Upper lobe of left lung (tissue), 6 donors: ENCODE measurements around the gene TAC3. TPM values are rescaled to one million over a fixed set of nuclear protein-coding genes. Genes with fewer than 3 reads are reported as not detected.

ENCODE experiments used
- ATAC-seq, 2 donors: fragments of 200-7000 bp; cut with Tn5 transposase; one replicate each; pipeline ENCODE4 v1.9.1; 2022; ENCODE audit warnings: mild to moderate bottlenecking in 2 of 2, moderate library complexity in 2 of 2; ENCODE audit not compliant: low FRiP score in 2 of 2
- DNase-seq, 2 donors: peaks; one replicate each; pipeline ENCODE4 v3.0.0-alpha.2; 2019 to 2020
- H3K27ac ChIP-seq, 4 donors: fragments of 200-600 bp; sonication (generic); one replicate each; pipeline ENCODE4 v1.5.1; 2016 to 2019
- H3K27me3 ChIP-seq, 4 donors: fragments of 200-600 bp; sonication (generic); one replicate each; pipeline ENCODE4 v1.5.1; 2017 to 2019
- H3K36me3 ChIP-seq, 4 donors: fragments of 200-600 bp; sonication (generic); one replicate each; pipeline ENCODE4 v1.5.1; 2016 to 2019
- H3K4me1 ChIP-seq, 4 donors: fragments of 200-600 bp; sonication (generic); one replicate each; pipeline ENCODE4 v1.5.1; 2018 to 2019
- H3K4me3 ChIP-seq, 4 donors: fragments of 200-600 bp; sonication (generic); one replicate each; pipeline ENCODE4 v1.5.1; 2017 to 2019; ENCODE audit warnings: mild to moderate bottlenecking in 2 of 4, moderate library complexity in 1 of 4
- H3K9me3 ChIP-seq, 4 donors: fragments of 200-600 bp; sonication (generic); one replicate each; pipeline ENCODE4 v1.5.1; 2018 to 2019
- EP300 ChIP-seq, 4 donors: sonication (generic); formaldehyde crosslinking; IDR thresholded peaks; one replicate each; pipeline ENCODE4 v1.5.1; 2017; ENCODE audit warnings: antibody characterized with exemption in 4 of 4, control low read depth in 2 of 4
- POLR2A ChIP-seq, 4 donors: fragments of 450-650 bp; IDR thresholded peaks; one replicate each; pipeline ENCODE4 v1.5.1; 2016 to 2017; ENCODE audit warnings: antibody characterized with exemption in 4 of 4, mild to moderate bottlenecking in 2 of 4
- POLR2AphosphoS5 ChIP-seq, 2 donors: sonication (generic); formaldehyde crosslinking; IDR thresholded peaks; one replicate each; pipeline ENCODE4 v1.5.1; 2017; ENCODE audit warnings: antibody characterized with exemption in 2 of 2
- WGBS, 2 donors: methylation state at CpG; one replicate each; pipeline ENCODE4 v1.1.5; 2017 to 2018; 5-methylcytosine and 5-hydroxymethylcytosine counted together
- total RNA-seq, 6 donors: library from RNA; depleted of rRNA in 4 of 6; stranded (reverse); fragments of >200 nt in 4 of 6; gene quantifications; one replicate each; pipeline versions ENCODE4 v1.1.0 to v1.2.1, GENCODE V29; 2016 to 2021
- TF ChIP-seq, protein P1 (sequence below), 6 experiments: fragments of 450-650 bp in 4 of 6; fragments of 200-600 bp in 2 of 6; sonication (generic) in 2 of 6; IDR thresholded peaks; one replicate each; pipeline ENCODE4 v1.5.1; 2016 to 2019; ENCODE audit warnings: antibody characterized with exemption in 6 of 6
- donor health status: DM: no; HTN: no; CAD: no; lungs with moderate emphysema.
- donor health status: DM: no; HTN: yes; CAD: no; lungs with severe emphysema.

TAC3 gene
- not detected for total RNA-seq

DNA sequence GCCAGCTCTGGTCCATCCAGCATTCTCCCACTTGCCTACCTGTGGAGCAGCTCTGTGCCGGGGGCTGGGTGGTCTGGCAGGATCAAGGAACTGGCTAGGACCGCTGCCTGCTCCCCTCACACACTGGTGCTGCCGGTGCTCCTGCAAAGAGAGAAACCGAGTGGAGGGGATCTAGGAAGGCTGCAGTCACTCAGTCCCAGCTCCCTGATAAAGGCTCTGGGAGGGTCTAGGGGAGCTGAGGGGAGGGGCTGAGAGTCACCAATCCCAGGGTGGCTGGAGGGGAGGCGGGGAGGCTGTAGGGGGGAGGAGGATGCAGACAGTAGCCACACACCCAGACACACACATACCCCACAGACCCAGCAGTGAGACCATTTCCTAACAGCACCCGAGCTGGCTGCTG is at the start of gene TAC3:
TAC3 (minus strand) TSS at position 182 of the 400 bp plus-strand sequence. CDS start 732 bp downstream, outside the sequence.
- no peak within 1 kb of the TSS for H3K27ac ChIP-seq
- H3K4me3 ChIP-seq = no peak within 1 kb of the TSS
- no peak for DNase-seq
- H3K9me3 ChIP-seq = no peaks in the 10 kb centered on the region
- no peak for ATAC-seq
- H3K27me3 ChIP-seq = no peaks in the 10 kb centered on the region
- H3K36me3 ChIP-seq = no peaks in the 10 kb centered on the region
- H3K4me1 ChIP-seq = no peaks in the 10 kb centered on the region
- WGBS, 2 donors = 51 to 62% methylated on average over 3 to 6 of the region's 6 CpGs
- TF ChIP-seq POLR2A (IDR thresholded peaks at IDR 0.05) (no peak), POLR2AphosphoS5 (IDR thresholded peaks at IDR 0.05) (no peak)
- TF ChIP-seq, protein P1, sequence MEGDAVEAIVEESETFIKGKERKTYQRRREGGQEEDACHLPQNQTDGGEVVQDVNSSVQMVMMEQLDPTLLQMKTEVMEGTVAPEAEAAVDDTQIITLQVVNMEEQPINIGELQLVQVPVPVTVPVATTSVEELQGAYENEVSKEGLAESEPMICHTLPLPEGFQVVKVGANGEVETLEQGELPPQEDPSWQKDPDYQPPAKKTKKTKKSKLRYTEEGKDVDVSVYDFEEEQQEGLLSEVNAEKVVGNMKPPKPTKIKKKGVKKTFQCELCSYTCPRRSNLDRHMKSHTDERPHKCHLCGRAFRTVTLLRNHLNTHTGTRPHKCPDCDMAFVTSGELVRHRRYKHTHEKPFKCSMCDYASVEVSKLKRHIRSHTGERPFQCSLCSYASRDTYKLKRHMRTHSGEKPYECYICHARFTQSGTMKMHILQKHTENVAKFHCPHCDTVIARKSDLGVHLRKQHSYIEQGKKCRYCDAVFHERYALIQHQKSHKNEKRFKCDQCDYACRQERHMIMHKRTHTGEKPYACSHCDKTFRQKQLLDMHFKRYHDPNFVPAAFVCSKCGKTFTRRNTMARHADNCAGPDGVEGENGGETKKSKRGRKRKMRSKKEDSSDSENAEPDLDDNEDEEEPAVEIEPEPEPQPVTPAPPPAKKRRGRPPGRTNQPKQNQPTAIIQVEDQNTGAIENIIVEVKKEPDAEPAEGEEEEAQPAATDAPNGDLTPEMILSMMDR (IDR thresholded peaks at IDR 0.05) = no peak

DNA sequence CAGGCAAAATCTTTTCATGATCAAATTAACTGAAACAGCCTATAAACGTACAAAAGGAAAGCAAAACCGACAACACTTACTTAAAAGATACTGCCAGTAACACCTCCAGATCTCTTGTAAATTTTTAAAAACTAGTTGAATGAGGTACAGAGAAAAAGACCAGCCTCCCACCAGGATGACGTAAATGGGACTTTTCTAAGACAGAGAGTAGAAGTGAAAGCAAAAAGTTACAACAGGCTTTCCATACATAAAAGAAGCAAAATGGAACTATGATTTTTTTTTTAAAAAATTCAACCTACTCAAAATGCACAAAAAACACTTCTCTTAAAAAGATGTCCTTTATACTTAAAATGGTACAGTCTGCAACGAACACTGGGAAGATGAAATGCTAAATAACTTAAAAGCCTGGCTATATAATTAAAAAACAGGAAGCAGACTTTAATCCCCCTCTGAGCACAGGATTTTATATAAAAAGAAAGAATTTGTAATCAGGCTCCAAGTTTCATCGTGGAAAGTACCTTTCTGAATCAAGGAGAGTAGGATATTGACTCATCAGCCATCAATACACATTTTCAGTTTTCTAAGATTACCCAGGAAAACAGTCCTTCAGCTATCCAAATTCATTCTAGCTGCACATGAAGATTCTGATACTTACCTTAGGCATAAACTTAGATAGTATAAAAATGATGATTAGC is 47.8 kb upstream of the TAC3 start:
- WGBS, 2 donors = 64 to 65% methylated on average over 5 of the region's 5 CpGs
- peak overlapping the region in 1 of 4 donors; percentile 30 for H3K27ac ChIP-seq

DNA sequence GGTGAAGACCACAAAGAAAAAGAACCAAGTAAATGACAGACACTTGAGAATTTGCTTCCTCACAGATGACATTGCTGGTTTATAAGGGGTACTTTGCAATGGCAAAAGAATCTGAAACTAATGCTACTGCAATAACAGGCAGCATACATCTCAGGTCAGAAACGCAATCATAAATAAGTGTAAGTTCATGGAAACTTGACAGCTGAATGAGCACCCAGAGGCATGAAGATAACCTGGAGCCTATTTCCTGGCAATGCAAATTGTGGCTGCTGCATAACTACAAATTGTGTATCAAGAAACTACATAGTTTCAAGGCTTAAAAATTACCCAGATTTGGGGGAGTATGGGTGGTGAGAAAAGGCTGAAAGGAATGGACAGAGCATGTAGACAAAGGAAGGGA is 42.1 kb upstream of the TAC3 start:
- H3K9me3 ChIP-seq = no peaks in the 10 kb centered on the region
- H3K27me3 ChIP-seq = no peaks in the 10 kb centered on the region
- H3K36me3 ChIP-seq = peaks cover 0 to 30% (median 9%) of the 10 kb centered on the region in 4 donors
- TF ChIP-seq POLR2AphosphoS5 (IDR thresholded peaks at IDR 0.05) (no peak), POLR2A (IDR thresholded peaks at IDR 0.05) (no peak), EP300 (IDR thresholded peaks at IDR 0.05) (no peak)
- TF ChIP-seq, protein P1 (IDR thresholded peaks at IDR 0.05) = no peak
- H3K4me3 ChIP-seq = no peak overlapping the region
- DNase-seq = no peak
- no peak for ATAC-seq
- H3K4me1 ChIP-seq = peaks cover 0 to 3% (median 0%) of the 10 kb centered on the region in 4 donors
- no peak overlapping the region for H3K27ac ChIP-seq
- 94 to 95% methylated on average over 1 of the region's 1 CpG for WGBS, 2 donors

More for the DNA sequence above, 47.8 kb upstream of the TAC3 start:
- TF ChIP-seq EP300 (IDR thresholded peaks at IDR 0.05) (no peak), POLR2A (IDR thresholded peaks at IDR 0.05) (no peak), POLR2AphosphoS5 (IDR thresholded peaks at IDR 0.05) (no peak)
- TF ChIP-seq, protein P1 (IDR thresholded peaks at IDR 0.05) = no peak
- DNase-seq (no peak), ATAC-seq (no peak)
- Histone ChIP-seq H3K9me3 (no peaks in the 10 kb centered on the region), H3K4me3 (no peak overlapping the region), H3K27me3 (no peaks in the 10 kb centered on the region), H3K36me3 (peaks cover 0 to 18% (median 7%) of the 10 kb centered on the region in 4 donors), H3K4me1 (peaks cover 0 to 2% (median under 1%) of the 10 kb centered on the region in 4 donors)

DNA sequence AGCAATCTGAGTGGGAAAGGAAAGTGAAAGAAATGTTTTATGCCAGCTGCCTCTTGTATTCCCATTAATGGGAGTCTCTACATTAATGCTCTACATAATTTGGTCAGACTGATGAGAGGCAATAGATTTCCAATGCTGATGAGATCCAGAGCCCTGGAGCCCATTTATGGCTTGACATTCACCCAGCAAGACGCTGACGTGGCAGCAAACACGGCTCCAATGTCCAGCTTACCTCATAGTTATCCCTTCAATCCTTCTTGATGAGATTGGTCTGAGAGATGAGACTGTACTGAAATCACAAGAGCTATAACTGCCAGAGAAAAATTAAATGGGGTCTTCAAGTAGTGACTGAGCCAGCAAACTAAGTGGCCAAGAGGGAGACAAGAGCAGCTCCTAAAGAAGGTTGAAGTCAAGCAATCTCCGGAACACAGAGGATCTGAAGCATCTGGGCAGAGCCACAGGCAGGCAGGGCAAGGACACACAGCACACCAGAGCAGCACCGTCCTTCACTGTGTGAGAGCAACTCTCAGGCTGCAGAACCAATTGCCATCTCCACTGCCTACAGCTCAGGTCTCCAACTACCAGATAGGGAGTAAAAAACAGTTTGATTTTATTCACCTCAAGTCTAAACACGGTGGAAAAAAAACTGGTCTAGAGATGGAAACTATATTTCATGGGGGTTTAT is 40.9 kb upstream of the TAC3 start:
- ATAC-seq (no peak), DNase-seq (no peak)
- Histone ChIP-seq H3K27me3 (no peaks in the 10 kb centered on the region), H3K27ac (peak overlapping the region in 2 of 4 donors; percentile 8 to 15), H3K4me3 (no peak overlapping the region), H3K9me3 (no peaks in the 10 kb centered on the region), H3K36me3 (peaks cover 0 to 30% (median 9%) of the 10 kb centered on the region in 4 donors), H3K4me1 (peaks cover 0 to 3% (median 0%) of the 10 kb centered on the region in 4 donors)
- TF ChIP-seq EP300 (IDR thresholded peaks at IDR 0.05) = no peak
- no peak for TF ChIP-seq POLR2A (IDR thresholded peaks at IDR 0.05)
- TF ChIP-seq POLR2AphosphoS5 (IDR thresholded peaks at IDR 0.05) = no peak
- TF ChIP-seq, protein P1 (IDR thresholded peaks at IDR 0.05) = no peak
- WGBS, 2 donors = 85 to 93% methylated on average over 6 of the region's 6 CpGs
